Sigmoid colon (tissue), 4 donors: ENCODE measurements around the gene ZBED3.

ENCODE experiments used
- CTCF ChIP-seq, 4 experiments: fragments of 450-650 bp in 3 of 4; fragments of 200-600 bp in 1 of 4; IDR thresholded peaks; one replicate each; pipeline ENCODE4 v1.5.1; 2016 to 2019; ENCODE audit warnings: antibody characterized with exemption in 4 of 4, mild to moderate bottlenecking in 3 of 4, moderate library complexity in 2 of 4
- EP300 ChIP-seq, 4 donors: sonication (generic); formaldehyde crosslinking; IDR thresholded peaks; one replicate each; pipeline ENCODE4 v1.6.1; 2017; ENCODE audit warnings: antibody characterized with exemption in 4 of 4
- POLR2A ChIP-seq, 2 donors: fragments of 450-650 bp; IDR thresholded peaks; one replicate each; pipeline ENCODE4 v1.6.1; 2016; ENCODE audit warnings: antibody characterized with exemption in 2 of 2, mild to moderate bottlenecking in 2 of 2, moderate library complexity in 2 of 2
- POLR2AphosphoS5 ChIP-seq, 4 donors: sonication (generic); formaldehyde crosslinking; IDR thresholded peaks; one replicate each; pipeline ENCODE4 v1.6.1; 2017; ENCODE audit warnings: antibody characterized with exemption in 4 of 4

DNA sequence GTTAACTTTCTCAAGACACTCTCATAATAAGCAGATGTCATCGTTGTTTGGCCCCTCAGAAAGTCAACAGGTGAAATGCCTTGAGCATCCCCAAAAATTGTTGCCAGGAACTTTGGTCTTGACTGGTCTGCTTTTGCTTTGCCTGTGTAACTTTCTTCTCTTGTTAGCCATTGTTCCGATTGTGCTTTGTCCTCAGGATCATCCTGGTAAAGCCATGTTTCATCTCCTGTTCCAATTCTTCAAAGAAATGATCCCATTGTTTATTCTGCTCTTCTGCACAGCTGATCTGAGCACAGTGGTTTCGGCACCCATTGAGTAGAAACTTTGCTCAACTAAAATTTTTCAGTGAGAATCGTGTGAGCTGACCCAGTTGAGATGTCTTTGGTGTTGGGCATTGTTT is 8.1 kb upstream of the ZBED3 start:
- TF ChIP-seq CTCF (IDR thresholded peaks at IDR 0.05), result no peak
- no peak for TF ChIP-seq POLR2A (IDR thresholded peaks at IDR 0.05)
- no peak for TF ChIP-seq EP300 (IDR thresholded peaks at IDR 0.05)
- TF ChIP-seq POLR2AphosphoS5 (IDR thresholded peaks at IDR 0.05), result no peak
